OCI-M2 (cell line): Measurements from ENCODE around the gene NPIPA3.
"Not testable (repeated sequence)": the region's sequence is repeated elsewhere in the genome, so short reads cannot be mapped to it uniquely, and the experiment has no call there.

ENCODE experiments used
- DNase-seq: peaks from one replicate; lab custom pipeline; 2025; ENCODE audit not compliant: unreplicated experiment; lab: John Stamatoyannopoulos, UW

NPIPA3 gene

GRCh38 chr16:14742273-14743128 is 39.3 kb downstream of the NPIPA3 start, which contains the start of gene NPIPA2:
TSS of gene NPIPA2 (plus strand) at chr16:14742533. CDS start at chr16:14748066, 5,533 bp downstream.
- DNase-seq: not testable (repeated sequence)

- not testable (repeated sequence) for DNase-seq
Observed at GRCh38 chr16:14773654-14774053, 70.4 kb downstream of the NPIPA3 start.

GRCh38 chr16:14775624-14776023 is 72.4 kb downstream of the NPIPA3 start:
- DNase-seq: not testable (repeated sequence)
